NB4 (cell line): ENCODE measurements around the gene NDUFAF2.

Experiments used
- DNase-seq: peaks from one replicate; pipeline ENCODE4 v3.0.0; 2010; ENCODE audit warnings: low read depth
- H3K4me3 ChIP-seq: one replicate; pipeline ENCODE4 v1.5.1; 2011; ENCODE audit warnings: mild to moderate bottlenecking, low read depth, low read length, moderate library complexity
- CTCF ChIP-seq: IDR thresholded peaks from one replicate; pipeline ENCODE4 v1.5.1; 2012; ENCODE audit warnings: low read depth, low read length
- MAX ChIP-seq: IDR thresholded peaks from 2 replicates; pipeline ENCODE4 v1.6.1; 2011; ENCODE audit warnings: low read depth, low read length
- MYC ChIP-seq: IDR thresholded peaks from 2 replicates; pipeline ENCODE4 v1.6.1; 2011; ENCODE audit warnings: low read depth, low read length
- POLR2A ChIP-seq: IDR thresholded peaks from 2 replicates; pipeline ENCODE4 v1.6.1; 2011; ENCODE audit warnings: mild to moderate bottlenecking; ENCODE audit not compliant: insufficient read length; ENCODE audit errors: extremely low read depth

Gene NDUFAF2

GRCh38 chr5:61160497-61160896 is 215.5 kb downstream of the NDUFAF2 start:
- DNase-seq, result no peak
- TF ChIP-seq MAX (no peak), MYC (no peak), CTCF (no peak), POLR2A (no peak)
- no peak overlapping the region for H3K4me3 ChIP-seq

DNA sequence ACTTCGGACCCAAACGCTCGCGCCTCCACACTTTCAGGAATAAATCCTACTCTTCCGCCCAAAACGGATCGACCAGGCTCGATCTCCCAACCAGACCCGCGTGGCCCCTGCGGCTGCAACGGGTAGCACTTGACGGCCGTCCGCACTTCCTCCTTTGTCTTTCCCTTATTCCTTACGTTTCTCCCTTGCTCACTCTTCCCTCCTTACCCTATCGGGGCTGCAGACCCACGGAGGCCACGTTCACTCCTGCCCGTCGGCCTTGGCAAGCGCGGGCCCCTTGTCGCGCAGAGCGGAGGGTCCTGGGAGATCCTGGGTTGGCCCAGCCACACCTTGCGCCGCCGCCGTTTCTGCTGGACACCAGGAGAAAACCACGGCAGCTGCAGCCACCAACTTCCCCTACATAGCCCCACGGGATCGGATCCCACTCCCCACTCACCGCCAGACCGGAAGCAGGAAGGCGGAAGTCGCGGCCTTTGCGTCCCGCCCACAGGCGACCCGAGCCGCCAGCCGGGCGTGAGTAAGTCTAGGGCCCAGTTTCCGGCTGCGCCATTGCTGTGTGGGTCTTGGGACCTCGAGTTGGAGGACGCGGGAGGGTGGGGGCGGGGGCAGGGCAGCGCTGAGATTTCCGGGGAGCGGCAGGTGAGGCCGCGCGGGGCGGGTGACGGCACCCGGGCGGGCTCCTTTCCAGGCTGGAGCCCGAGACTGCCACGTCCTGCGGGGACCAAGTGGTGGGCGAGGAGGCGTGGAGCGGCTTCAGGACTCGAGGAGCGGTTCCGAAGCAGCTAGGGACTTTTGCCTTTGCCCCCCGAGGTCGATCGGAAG is 217.2 kb downstream of the NDUFAF2 start, which contains the start of gene SMIM15:
Gene SMIM15 (minus strand): TSS at position 459 of the 822 bp plus-strand sequence. CDS start 2,297 bp downstream, outside the sequence.
- no peak for DNase-seq
- no peak for TF ChIP-seq MAX
- TF ChIP-seq MYC, result no peak
- TF ChIP-seq CTCF, result no peak
- no peak for TF ChIP-seq POLR2A

DNA sequence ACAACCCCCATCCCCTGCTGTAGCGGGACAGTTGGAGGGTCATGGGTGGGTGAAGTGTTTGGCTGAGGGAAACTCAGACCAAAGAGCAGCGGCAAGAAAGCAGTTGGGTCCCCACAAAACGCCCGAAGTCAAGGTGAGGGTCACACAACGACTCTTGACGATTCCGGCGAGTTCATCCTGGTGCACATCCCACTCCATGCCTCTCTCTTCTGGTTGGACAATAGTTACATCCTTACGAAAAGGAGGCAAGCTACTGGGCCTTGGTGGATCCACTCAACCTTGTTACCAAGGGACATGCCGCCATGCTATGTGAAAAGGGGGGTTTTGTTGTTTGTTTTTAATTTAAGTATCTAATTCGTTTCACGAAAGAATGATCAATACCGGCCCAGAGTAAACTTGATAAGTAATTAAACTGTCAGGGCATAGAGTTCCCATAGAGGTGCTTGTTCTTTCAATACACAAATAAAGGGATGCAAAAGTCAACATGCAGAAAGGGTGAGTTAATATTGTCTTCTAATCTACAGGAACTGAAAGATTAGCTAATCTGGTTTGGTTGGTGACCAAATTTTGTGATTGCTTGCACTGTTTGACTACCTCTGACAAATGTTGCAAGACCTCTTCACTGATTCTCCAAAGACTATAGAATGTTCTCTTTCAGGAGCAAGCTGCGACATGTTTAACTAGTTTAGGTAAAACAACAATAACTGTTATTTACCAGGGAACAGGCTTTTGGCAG is 218.0 kb downstream of the NDUFAF2 start:
- H3K4me3 ChIP-seq, result no peak overlapping the region
- DNase-seq, result no peak
- TF ChIP-seq POLR2A, result no peak
- TF ChIP-seq CTCF, result no peak
- TF ChIP-seq MYC, result no peak
- no peak for TF ChIP-seq MAX

More for the DNA sequence above, 217.2 kb downstream of the NDUFAF2 start, which contains the start of gene SMIM15:
- H3K4me3 ChIP-seq, result no peak within 1 kb of the TSS

DNA sequence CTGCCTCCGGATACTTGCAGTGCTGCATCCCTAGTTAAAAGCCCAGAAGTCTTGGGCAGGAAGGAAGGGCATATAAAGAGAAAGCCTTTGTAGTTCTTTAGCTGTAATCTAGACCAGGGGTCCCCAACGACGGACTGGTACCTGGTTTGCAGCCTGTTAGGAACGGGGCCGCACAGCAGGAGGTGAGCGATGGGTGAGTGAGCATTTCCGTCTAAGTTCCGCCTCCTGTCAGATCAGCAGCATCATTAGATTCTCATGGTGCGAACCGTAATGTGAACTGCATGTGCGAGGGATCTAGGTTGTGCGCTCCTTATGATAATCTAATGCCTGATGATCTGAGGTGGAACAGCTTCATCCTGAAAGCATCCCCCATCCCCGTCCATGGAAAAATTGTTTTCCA is 218.9 kb downstream of the NDUFAF2 start:
- TF ChIP-seq MYC (no peak), CTCF (no peak), MAX (no peak), POLR2A (no peak)
- H3K4me3 ChIP-seq, result no peak overlapping the region
- DNase-seq, result no peak

DNA sequence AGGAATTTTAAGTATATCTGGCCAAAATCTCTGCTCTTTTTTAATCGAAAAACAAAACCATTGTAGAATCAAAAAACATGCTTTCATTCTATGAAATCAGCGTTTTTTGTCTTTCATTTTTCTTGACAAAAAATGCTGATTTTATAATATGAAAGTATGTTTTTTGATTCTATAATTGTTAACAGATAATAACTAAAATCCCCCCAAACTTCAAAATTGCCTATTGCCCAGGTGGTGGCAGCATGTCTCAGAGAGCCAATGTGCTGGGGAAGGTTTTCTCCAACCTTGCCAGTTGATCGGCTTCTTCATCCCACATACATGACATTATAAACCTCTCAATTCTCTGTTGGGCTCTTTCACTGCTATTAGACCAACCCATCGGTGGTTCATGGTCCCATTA is 222.4 kb downstream of the NDUFAF2 start:
- no peak for TF ChIP-seq CTCF
- no peak for TF ChIP-seq MAX
- no peak for TF ChIP-seq MYC
- no peak for TF ChIP-seq POLR2A
- no peak overlapping the region for H3K4me3 ChIP-seq
- peak; percentile 17 for DNase-seq
